PC-3 (cell line): ENCODE results near the gene EMSY.

Experiments used
- EZH2 ChIP-seq: fragments of 300-600 bp; sonication (generic); IDR thresholded peaks from one replicate; pipeline ENCODE4 v1.6.1; 2017; ENCODE audit warnings: antibody characterized with exemption, mild to moderate bottlenecking, low read length; ENCODE audit not compliant: unreplicated experiment
- EZH2phosphoT487 ChIP-seq: fragments of 300-600 bp; sonication (generic); IDR thresholded peaks from 2 replicates; pipeline ENCODE4 v1.6.1; 2018; ENCODE audit warnings: mild to moderate bottlenecking, antibody characterized with exemption, low read length, borderline replicate concordance
- TF ChIP-seq, protein P1 (sequence below): fragments of 300-600 bp; sonication (generic); conservative IDR thresholded peaks from 2 replicates; pipeline ENCODE4 v1.5.1; 2017; ENCODE audit warnings: antibody characterized with exemption, low read depth, mild to moderate bottlenecking, low read length

DNA sequence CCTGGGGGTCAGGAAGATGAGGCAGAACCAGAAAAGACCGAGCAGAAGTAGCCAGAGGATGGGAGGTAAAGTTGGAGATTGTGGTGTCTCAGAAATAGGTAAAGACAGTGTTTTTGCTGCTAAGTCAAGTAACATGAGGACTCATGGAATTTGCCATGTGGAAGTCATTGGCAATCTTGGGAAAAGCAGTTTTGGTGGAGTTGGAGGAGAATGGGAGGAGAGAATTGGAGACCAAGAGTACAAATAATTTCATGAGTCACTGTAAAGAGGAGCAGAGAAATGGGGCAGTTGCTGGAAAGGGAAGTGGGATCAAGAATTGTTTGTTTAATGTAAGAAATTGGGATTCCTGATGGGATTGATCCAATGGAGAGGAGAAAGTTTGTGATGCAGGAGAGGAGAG lies 114.1 kb downstream of the EMSY start:
- TF ChIP-seq EZH2phosphoT487 (no peak), EZH2 (no peak)
- TF ChIP-seq, protein P1, sequence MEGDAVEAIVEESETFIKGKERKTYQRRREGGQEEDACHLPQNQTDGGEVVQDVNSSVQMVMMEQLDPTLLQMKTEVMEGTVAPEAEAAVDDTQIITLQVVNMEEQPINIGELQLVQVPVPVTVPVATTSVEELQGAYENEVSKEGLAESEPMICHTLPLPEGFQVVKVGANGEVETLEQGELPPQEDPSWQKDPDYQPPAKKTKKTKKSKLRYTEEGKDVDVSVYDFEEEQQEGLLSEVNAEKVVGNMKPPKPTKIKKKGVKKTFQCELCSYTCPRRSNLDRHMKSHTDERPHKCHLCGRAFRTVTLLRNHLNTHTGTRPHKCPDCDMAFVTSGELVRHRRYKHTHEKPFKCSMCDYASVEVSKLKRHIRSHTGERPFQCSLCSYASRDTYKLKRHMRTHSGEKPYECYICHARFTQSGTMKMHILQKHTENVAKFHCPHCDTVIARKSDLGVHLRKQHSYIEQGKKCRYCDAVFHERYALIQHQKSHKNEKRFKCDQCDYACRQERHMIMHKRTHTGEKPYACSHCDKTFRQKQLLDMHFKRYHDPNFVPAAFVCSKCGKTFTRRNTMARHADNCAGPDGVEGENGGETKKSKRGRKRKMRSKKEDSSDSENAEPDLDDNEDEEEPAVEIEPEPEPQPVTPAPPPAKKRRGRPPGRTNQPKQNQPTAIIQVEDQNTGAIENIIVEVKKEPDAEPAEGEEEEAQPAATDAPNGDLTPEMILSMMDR: no peak
